Measurements from ENCODE around the gene KRT2.

KRT2 gene

GRCh38 chr12:52631676-52632459 lies 20.1 kb downstream of the KRT2 start:
- no peak for TF ChIP-seq ZNF274 (IDR thresholded peaks at IDR 0.05; ENCODE audit: low read depth, low read length)
- H3K4me3 ChIP-seq (ENCODE audit: low read length): no peak overlapping the region

- TF ChIP-seq ZNF274 (IDR thresholded peaks at IDR 0.05; ENCODE audit: low read depth, low read length): no peak
These were observed 20.7 kb downstream of the KRT2 start for GRCh38 chr12:52631264-52631663.

GRCh38 chr12:52630599-52631200 lies 21.3 kb downstream of the KRT2 start:
- TF ChIP-seq ZNF274 (IDR thresholded peaks at IDR 0.05; ENCODE audit: low read depth, low read length): no peak
- no peak overlapping the region for H3K4me3 ChIP-seq (ENCODE audit: low read length)

More at GRCh38 chr12:52631264-52631663, 20.7 kb downstream of the KRT2 start:
- H3K4me3 ChIP-seq (ENCODE audit: low read length): no peak overlapping the region

GRCh38 chr12:52630008-52630500 lies 22.0 kb downstream of the KRT2 start:
- no peak for TF ChIP-seq ZNF274 (IDR thresholded peaks at IDR 0.05; ENCODE audit: low read depth, low read length)
- H3K4me3 ChIP-seq (ENCODE audit: low read length): no peak overlapping the region

- no peak for TF ChIP-seq ZNF274 (IDR thresholded peaks at IDR 0.05; ENCODE audit: low read depth, low read length)
- H3K4me3 ChIP-seq (ENCODE audit: low read length): no peak overlapping the region
These were observed 22.6 kb downstream of the KRT2 start for GRCh38 chr12:52629281-52630007.

- no peak for TF ChIP-seq ZNF274 (IDR thresholded peaks at IDR 0.05; ENCODE audit: low read depth, low read length)
- H3K4me3 ChIP-seq (ENCODE audit: low read length): no peak overlapping the region
These were observed 23.2 kb downstream of the KRT2 start for GRCh38 chr12:52628841-52629240.

- no peak for TF ChIP-seq ZNF274 (IDR thresholded peaks at IDR 0.05; ENCODE audit: low read depth, low read length)
- H3K4me3 ChIP-seq (ENCODE audit: low read length): no peak overlapping the region
These were observed 23.9 kb downstream of the KRT2 start for GRCh38 chr12:52628111-52628507.

GRCh38 chr12:52627395-52628110 lies 24.5 kb downstream of the KRT2 start:
- no peak for TF ChIP-seq ZNF274 (IDR thresholded peaks at IDR 0.05; ENCODE audit: low read depth, low read length)
- no peak overlapping the region for H3K4me3 ChIP-seq (ENCODE audit: low read length)

- no peak overlapping the region for H3K4me3 ChIP-seq (ENCODE audit: low read length)
- TF ChIP-seq ZNF274 (IDR thresholded peaks at IDR 0.05; ENCODE audit: low read depth, low read length): no peak
These were observed 29.7 kb downstream of the KRT2 start for GRCh38 chr12:52622349-52622748.

- no peak overlapping the region for H3K4me3 ChIP-seq (ENCODE audit: low read length)
- no peak for TF ChIP-seq ZNF274 (IDR thresholded peaks at IDR 0.05; ENCODE audit: low read depth, low read length)
These were observed 33.1 kb downstream of the KRT2 start for GRCh38 chr12:52618866-52619265.

GRCh38 chr12:52618216-52618615 lies 33.8 kb downstream of the KRT2 start, which contains the start of gene KRT73:
Gene KRT73, minus strand, starts transcription at chr12:52618559. Its CDS starts 35 bp downstream, at chr12:52618524.
- no peak within 1 kb of the TSS for H3K4me3 ChIP-seq (ENCODE audit: low read length)
- no peak for TF ChIP-seq ZNF274 (IDR thresholded peaks at IDR 0.05; ENCODE audit: low read depth, low read length)

- H3K4me3 ChIP-seq (ENCODE audit: low read length): no peak overlapping the region
- TF ChIP-seq ZNF274 (IDR thresholded peaks at IDR 0.05; ENCODE audit: low read depth, low read length): no peak
These were observed 34.6 kb downstream of the KRT2 start for GRCh38 chr12:52617403-52617785.

GRCh38 chr12:52616680-52617402 lies 35.2 kb downstream of the KRT2 start:
- no peak overlapping the region for H3K4me3 ChIP-seq (ENCODE audit: low read length)
- TF ChIP-seq ZNF274 (IDR thresholded peaks at IDR 0.05; ENCODE audit: low read depth, low read length): no peak
